Right cardiac atrium (tissue), 5 donors: ENCODE results near the gene P2RY6. TPM values are rescaled to one million over a fixed set of nuclear protein-coding genes. Genes with fewer than 3 reads are reported as not detected.
A peak's percentile ranks its signal among the peaks of the same experiment; 100 is the strongest.

Experiments used
- ATAC-seq, 2 donors: fragments of 200-7000 bp; cut with Tn5 transposase; one replicate each; pipeline versions ENCODE4 v1.8.0 to v1.9.1; 2020; ENCODE audit warnings: moderate library complexity in 2 of 2, mild to moderate bottlenecking in 1 of 2
- DNase-seq, 3 donors: peaks; one replicate each; pipeline ENCODE4 v3.0.0-alpha.2; 2020
- H3K27ac ChIP-seq: one replicate; pipeline ENCODE4 v1.5.1; 2013; ENCODE audit warnings: mild to moderate bottlenecking, low read length, control low read depth, moderate library complexity
- H3K27me3 ChIP-seq: one replicate; pipeline ENCODE4 v1.6.1; 2013; ENCODE audit not compliant: control insufficient read depth, insufficient read depth
- H3K4me1 ChIP-seq: one replicate; pipeline ENCODE4 v1.6.1; 2013; ENCODE audit warnings: low read length; ENCODE audit not compliant: control insufficient read depth, insufficient read depth
- H3K4me3 ChIP-seq: one replicate; pipeline ENCODE4 v1.5.1; 2013; ENCODE audit warnings: low read length, control low read depth
- H3K9me3 ChIP-seq: one replicate; pipeline ENCODE4 v1.6.1; 2013; ENCODE audit warnings: low read length; ENCODE audit not compliant: control insufficient read depth
- whole genome bisulfite sequencing: extraction: QIAGEN DNeasy Blood & Tissue Kit; methylation state at CpG from one replicate; pipeline ENCODE4 v1.1.7; 2013; 5-methylcytosine and 5-hydroxymethylcytosine counted together
- intact Hi-C, 4 donors: fragments of 100-400 bp; cut with DNase I; formaldehyde crosslinking; loops; one replicate each; pipeline versions ENCODE4 v1.11.0 to v1.14.0; 2022 to 2023
- long read RNA-seq, 4 donors: library from polyadenylated mRNA; unstranded; transcript quantifications; one replicate each; pipeline ENCODE4 v2.0.0, GENCODE V29; 2020 to 2021
- polyA plus RNA-seq: library from polyadenylated mRNA; stranded (reverse); fragments of 200-250 nt; gene quantifications from one replicate; pipeline ENCODE4 v1.2.3, GENCODE V29; 2013
- total RNA-seq, 4 donors: library from RNA; stranded (reverse); fragmentation: NEBNext Ultra II Directional; extraction: Animal tissue kit (Norgen Biotek cat#: 25700); gene quantifications; one replicate each; pipeline ENCODE4 v1.2.1, GENCODE V29; 2021
- donor health status: healthy with polysubstance abuse.
- donor health status: DM: no; HTN: yes; CAD: no.
- donor health status: DM: no; HTN: no; CAD: no.
- donor health status: DM: no; HTN: yes; CAD: no; lungs with severe emphysema.
- donor health status: DM: yes; HTN: yes; CAD: no.

P2RY6 gene
- total RNA-seq (1 to 10 TPM in 3 of 4 donors, under 1 TPM in 1; 0.96 to 2.7 (median 2.0) TPM), polyA plus RNA-seq (0.70 TPM)
- long read RNA-seq, donor 1, partial matches to known transcripts: 0 of 3 reads
- long read RNA-seq, donor 1, other reads (novel, unspliced or antisense): 3 of 3 reads
- long read RNA-seq, donor 2, partial matches to known transcripts: 0 of 4 reads
- long read RNA-seq, donor 2, other reads (novel, unspliced or antisense): 3 of 4 reads
- long read RNA-seq, donor 3, partial matches to known transcripts: 0 of 25 reads
- long read RNA-seq, donor 3, other reads (novel, unspliced or antisense): 16 of 25 reads
- long read RNA-seq, donor 4, partial matches to known transcripts: 0 of 1 reads
- long read RNA-seq, donor 4, other reads (novel, unspliced or antisense): 0 of 1 reads

DNA sequence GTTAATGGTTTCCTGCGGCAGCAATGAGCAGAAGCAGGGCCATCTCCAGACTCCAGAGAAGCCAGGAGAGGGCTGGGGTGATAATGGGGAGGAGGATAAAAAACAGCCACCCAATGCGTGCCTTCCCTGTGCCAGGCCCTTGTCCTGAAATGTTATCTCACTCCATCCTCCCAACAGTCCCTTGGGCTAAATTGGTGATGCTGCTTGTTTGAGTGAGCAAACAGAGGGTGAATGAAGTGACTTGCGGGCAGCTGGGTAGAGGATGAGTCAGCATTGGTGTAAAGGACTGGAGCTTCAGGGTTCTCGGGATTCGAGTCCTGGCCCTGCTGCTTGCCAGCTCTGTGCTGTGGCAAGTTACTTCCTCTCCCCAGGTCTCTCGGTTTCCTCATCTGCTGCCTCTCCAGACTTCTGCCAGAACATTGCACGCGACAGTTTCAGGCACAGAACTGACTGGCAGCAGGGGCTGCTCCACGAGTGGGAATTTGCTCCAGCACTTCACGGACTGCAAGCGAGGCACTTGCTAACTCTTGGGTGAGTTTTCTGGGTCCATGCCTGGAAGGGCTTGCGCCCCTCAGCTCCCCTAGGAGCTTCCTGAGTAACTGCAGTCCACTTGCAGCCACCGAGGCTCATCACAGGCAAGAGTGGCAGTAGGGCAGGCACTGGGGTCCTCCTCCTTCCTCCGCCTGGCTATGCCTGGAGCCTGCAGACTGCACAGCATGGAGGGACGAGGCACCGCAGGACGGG, at the start of gene P2RY6:
TSS of gene P2RY6 (plus strand) at position 403 of the 744 bp plus-strand sequence. CDS start 24,181 bp downstream, outside the sequence.
- intact Hi-C loops: no loop called here
- no peaks in the 10 kb centered on the region for H3K4me1 ChIP-seq
- no peak within 1 kb of the TSS for H3K4me3 ChIP-seq
- ATAC-seq (peak; percentile 22 to 34), DNase-seq (peak in 1 of 3 donors; percentile 71)
- no peaks in the 10 kb centered on the region for H3K9me3 ChIP-seq
- H3K27ac ChIP-seq: no peak within 1 kb of the TSS
- WGBS: 80% methylated on average over 17 of the region's 17 CpGs
- H3K27me3 ChIP-seq: no peaks in the 10 kb centered on the region

GRCh38 chr11:73223998-73224730, 48.0 kb upstream of the P2RY6 start:
- no peaks in the 10 kb centered on the region for H3K27me3 ChIP-seq
- H3K9me3 ChIP-seq: no peaks in the 10 kb centered on the region
- no peak overlapping the region for H3K4me3 ChIP-seq
- H3K4me1 ChIP-seq: peaks cover 4% of the 10 kb centered on the region
- ATAC-seq (no peak), DNase-seq (no peak)
- 76% methylated on average over 10 of the region's 10 CpGs for WGBS
- H3K27ac ChIP-seq: no peak overlapping the region
- intact Hi-C loops: no loop called here

DNA sequence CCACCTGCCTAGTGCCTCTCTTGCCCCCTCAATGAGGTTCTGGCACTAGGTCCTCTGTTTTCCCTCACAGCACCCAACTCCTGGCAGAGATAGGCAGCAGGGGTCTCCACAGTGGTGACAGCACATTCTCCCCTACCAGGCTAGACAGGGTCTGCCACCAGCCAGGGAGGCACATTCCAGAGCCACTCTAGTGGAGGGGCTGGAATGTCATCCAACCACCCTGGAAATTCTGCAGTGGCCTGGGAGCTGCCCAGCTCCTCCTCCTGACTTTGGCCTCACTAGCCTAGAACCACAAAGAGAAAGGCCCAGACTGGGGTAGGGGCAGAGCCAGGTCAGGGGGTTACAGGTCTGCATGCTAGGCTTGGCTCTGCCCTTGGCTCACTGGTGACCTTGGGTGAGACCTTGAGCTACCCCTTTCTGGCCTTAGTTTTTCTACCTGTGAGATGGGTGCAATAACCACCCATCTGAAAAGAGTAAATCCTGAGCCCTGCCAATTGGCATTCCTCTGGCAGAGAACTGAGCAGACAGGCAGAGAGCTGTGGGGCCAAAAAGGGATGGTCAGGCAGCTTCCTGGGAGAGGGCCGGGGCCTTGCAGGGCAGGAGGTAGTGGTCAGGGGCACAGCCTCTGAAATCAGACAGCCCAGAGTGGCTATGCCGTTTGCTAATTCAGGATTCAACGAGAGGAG, 47.0 kb upstream of the P2RY6 start:
- intact Hi-C loops: no loop called here
- H3K4me3 ChIP-seq: no peak overlapping the region
- no peak for ATAC-seq
- no peak overlapping the region for H3K27ac ChIP-seq
- DNase-seq: peak in 1 of 3 donors; percentile 34
- 52% methylated on average over 3 of the region's 3 CpGs for WGBS
- no peaks in the 10 kb centered on the region for H3K27me3 ChIP-seq
- H3K9me3 ChIP-seq: no peaks in the 10 kb centered on the region
- peaks cover 4% of the 10 kb centered on the region for H3K4me1 ChIP-seq

DNA sequence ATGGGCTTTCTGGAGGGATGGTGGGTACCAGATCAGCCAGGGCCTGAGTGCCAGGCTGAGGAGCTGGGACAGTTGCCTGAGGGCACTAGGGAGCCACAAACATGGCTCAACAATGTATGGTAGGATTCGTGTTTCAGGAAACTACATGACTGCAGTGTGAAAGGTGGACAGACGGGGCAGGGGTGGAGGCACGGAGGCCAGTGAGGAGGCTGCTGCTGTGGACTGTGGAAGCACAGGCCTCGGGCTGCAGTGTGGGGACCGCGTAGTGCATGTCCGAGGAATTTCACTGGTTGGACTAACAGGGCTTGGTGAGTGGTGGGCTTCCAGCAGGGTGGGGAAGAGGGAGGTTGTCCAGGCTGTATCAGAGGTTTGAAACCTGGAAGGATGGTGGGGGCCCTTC, 46.3 kb upstream of the P2RY6 start:
- Histone ChIP-seq H3K4me1 (peaks cover 4% of the 10 kb centered on the region), H3K4me3 (no peak overlapping the region), H3K9me3 (no peaks in the 10 kb centered on the region), H3K27ac (no peak overlapping the region), H3K27me3 (no peaks in the 10 kb centered on the region)
- 94% methylated on average over 7 of the region's 7 CpGs for WGBS
- intact Hi-C loops: no loop called here
- DNase-seq (no peak), ATAC-seq (no peak)

DNA sequence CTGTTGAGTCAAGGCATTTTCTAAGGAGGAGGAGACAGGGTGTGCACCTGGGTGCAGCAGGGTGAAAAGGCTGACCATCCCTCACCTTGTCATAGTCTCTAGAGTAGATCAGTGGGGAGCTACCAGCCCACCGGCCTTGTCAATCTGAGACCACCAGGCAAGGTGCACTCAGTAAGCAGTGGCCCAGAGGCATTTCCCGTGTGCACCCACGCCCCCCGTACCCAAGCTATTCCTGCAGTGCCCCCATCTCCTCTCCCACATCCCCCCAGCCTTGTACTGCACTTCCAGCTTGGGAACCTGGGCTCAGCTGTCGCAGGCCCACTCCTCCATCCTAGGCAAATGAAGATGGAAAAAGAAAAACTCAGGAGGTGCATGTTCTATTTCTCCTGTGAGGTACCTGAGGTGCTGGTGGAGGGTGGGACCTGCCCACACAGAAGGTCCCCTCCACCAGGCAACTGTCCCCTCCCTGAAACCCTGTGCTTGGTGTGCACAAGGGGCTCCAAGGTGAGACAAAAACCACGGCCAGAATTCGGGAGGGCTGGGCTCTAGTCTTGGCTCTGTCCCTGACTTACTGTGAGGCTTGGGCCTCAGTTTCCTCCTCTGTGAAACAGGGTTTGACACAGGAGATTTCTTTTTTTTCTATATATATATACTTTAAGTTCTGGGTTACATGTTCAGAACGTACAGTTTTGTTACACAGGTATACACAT, 45.7 kb upstream of the P2RY6 start:
- no peaks in the 10 kb centered on the region for H3K27me3 ChIP-seq
- WGBS: 80% methylated on average over 8 of the region's 8 CpGs
- H3K27ac ChIP-seq: no peak overlapping the region
- H3K9me3 ChIP-seq: no peaks in the 10 kb centered on the region
- intact Hi-C loops: no loop called here
- DNase-seq: peak in 1 of 3 donors; percentile 38
- no peak overlapping the region for H3K4me3 ChIP-seq
- peaks cover 4% of the 10 kb centered on the region for H3K4me1 ChIP-seq
- no peak for ATAC-seq

DNA sequence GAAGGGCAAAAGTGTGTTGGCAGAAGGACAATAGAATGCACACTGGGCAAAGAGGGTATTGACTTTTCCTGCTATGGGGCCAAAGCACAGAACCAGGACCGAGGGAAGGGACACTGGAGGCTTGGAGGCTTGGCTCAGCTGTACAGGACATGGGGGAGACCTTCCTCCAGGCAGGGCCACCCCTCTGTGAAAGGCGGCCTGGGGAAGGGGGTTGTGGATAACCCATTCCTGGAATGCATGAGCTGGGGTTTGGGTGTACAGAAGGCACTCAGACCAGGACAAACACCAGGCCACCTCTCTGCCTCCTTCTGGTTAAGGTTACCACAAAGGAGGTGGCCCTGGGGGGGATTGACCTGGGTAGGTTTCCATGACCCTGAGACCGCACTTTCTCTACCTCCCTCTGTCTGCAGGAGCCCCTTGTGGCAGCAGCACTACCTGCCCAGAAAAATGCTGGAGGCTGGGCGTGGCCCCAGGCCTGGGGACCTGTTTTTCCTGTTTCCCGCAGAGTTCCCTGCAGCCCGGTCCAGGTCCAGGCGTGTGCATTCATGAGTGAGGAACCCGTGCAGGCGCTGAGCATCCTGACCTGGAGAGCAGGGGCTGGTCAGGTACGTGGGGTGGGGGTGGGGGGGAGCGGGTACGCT, 44.4 kb upstream of the P2RY6 start:
- DNase-seq (peak in 1 of 3 donors; percentile 23), ATAC-seq (no peak)
- Histone ChIP-seq H3K27me3 (no peaks in the 10 kb centered on the region), H3K27ac (no peak overlapping the region), H3K4me1 (peaks cover 4% of the 10 kb centered on the region), H3K9me3 (no peaks in the 10 kb centered on the region), H3K4me3 (no peak overlapping the region)
- 81% methylated on average over 12 of the region's 12 CpGs for WGBS
- intact Hi-C loops: no loop called here

DNA sequence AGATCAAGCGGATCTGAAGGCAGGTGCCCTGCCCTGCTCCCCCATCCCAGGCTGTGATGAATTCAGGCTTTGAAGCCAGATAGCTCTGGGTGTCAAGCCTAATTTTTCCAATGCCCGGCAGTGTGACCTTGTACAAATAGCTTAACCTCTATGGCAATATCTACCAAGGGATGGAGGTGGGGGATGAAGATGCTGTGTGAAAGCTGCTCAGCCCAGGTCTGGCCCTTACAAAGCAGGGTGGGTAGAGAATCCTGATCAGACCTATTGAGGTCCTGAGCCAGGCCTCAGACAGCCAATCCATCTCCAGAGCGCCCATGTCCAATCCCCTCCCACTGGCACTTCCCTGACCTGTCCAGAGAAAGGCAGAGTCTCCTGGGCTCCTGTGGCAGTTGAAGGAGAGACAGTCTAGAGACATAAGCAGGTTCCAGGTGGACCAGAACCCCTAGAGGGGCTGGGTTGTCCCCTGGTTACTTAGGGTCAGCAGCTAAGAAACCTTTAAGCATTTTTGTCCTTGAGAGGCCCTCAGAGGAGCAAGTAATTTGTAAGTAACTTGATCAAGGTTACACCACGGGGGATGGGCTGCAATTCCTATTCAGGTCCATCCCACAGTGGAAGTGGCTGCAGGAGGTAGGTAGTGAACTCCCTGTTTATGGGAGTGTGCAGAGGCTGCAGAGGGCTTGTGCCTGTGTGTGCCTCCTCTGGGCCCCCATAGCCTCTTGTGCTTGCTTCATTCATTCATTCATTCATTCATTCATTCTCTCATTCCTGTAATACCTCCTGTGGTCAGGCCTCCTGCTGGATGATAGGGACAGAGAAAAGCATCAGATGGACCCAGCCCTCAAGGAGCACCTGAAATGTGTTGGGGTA, 43.6 kb upstream of the P2RY6 start:
- Histone ChIP-seq H3K27me3 (no peaks in the 10 kb centered on the region), H3K4me3 (no peak overlapping the region), H3K4me1 (peaks cover 4% of the 10 kb centered on the region), H3K9me3 (no peaks in the 10 kb centered on the region), H3K27ac (no peak overlapping the region)
- ATAC-seq (no peak), DNase-seq (no peak)
- 82% methylated on average over 4 of the region's 4 CpGs for WGBS
- intact Hi-C loops: no loop called here

DNA sequence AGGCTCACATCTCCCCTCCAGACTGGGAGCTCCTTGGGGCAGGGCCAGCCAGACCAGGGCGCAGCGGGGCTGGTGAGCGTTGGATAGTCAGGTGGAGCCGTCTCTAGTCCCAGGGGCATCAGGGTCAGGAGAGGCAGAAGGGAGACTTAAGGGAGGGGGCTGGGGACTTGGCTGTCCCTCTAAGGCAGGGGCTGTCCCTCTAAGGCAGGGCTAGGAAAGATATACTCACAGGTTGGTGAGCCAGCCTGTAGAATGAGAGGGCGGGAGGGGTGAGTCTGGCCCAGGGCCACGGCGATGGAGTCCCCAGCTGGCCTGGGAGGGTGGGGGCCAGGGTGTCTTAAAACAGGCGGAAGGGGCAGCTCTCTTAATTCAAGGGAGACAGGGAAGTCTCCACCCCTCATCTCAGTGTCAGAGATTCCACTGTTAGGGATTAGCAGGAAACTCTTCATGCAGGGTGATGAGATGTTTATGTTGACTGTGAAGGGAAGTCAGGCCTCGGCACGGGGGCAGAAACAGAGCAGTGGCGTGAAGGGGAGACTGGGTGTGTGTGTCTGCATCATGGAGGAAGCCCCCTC, 42.7 kb upstream of the P2RY6 start:
- ATAC-seq (peak; percentile 49 to 86), DNase-seq (peak; percentile 60 to 70 (median 67))
- H3K27ac ChIP-seq: no peak overlapping the region
- WGBS: 57% methylated on average over 11 of the region's 11 CpGs
- peaks cover 4% of the 10 kb centered on the region for H3K4me1 ChIP-seq
- H3K27me3 ChIP-seq: no peaks in the 10 kb centered on the region
- H3K4me3 ChIP-seq: no peak overlapping the region
- no peaks in the 10 kb centered on the region for H3K9me3 ChIP-seq
- intact Hi-C loops: no loop called here
